Hindlimb muscle (tissue), 1 donor: ENCODE results near the gene ABLIM1. TPM values are rescaled to one million over a fixed set of nuclear protein-coding genes. Genes with fewer than 3 reads are reported as not detected.

Experiments used
- DNase-seq: peaks from one replicate; pipeline ENCODE4 v3.0.0-alpha.2; 2013
- polyA plus RNA-seq: library from polyadenylated mRNA; unstranded; fragments of 120-200 nt; gene quantifications from one replicate; pipeline ENCODE4 v1.2.1, GENCODE V29; 2013; ENCODE audit not compliant: insufficient read length

ABLIM1 gene
- polyA plus RNA-seq, 1 donor: 43.9 TPM

DNA sequence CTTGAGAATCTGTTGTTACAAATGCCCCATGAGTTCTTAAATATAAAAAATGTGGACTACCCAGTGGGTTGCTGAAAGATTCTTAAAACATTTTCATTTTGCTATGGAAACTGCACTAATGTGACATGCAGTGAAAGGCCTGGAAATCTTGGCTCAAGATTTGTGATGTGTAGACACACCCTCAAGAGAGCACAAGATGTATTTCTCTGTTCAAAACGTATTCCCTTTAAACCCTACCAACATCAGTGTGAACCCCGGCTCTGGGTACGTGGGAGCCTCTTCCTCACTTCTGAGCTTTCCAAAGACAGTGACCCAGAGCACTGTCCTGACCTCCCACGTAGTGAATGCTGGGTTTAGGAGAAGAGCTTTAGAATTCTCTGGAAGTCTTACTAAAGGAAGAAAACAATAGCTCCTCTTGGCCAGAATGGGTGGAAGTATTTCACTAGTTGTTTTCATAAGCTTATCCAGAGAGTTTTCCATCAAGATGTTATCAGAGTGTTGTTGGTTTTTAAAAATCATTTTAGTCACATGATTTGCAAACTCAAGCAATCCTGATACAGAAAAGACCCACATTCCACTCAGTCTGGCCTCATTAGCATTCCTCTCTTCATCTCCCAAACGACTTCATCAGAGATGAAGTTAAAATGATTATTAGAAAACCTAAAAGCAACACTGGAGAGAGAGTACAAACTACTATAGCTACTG, 172.2 kb downstream of the ABLIM1 start:
- DNase-seq: no peak

DNA sequence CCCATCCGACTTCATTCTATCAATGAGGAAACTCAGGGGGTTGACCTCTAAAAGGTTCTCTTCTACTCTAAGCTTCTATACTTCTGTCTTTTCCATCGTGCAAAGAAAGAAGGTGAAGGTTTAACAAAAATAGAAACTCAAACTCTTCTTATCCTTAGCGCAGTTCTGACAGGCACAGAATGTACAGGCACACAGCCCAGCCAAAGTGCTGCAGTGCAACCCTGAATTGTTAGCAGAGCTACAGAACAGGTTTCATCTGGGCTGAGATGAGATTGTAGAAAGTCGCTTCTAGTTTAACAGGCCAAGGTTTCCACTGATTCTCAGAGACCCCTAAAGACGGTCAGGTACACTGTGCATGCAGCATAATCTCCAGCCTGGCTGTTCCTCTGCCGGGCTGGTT, 174.5 kb downstream of the ABLIM1 start:
- DNase-seq: no peak

DNA sequence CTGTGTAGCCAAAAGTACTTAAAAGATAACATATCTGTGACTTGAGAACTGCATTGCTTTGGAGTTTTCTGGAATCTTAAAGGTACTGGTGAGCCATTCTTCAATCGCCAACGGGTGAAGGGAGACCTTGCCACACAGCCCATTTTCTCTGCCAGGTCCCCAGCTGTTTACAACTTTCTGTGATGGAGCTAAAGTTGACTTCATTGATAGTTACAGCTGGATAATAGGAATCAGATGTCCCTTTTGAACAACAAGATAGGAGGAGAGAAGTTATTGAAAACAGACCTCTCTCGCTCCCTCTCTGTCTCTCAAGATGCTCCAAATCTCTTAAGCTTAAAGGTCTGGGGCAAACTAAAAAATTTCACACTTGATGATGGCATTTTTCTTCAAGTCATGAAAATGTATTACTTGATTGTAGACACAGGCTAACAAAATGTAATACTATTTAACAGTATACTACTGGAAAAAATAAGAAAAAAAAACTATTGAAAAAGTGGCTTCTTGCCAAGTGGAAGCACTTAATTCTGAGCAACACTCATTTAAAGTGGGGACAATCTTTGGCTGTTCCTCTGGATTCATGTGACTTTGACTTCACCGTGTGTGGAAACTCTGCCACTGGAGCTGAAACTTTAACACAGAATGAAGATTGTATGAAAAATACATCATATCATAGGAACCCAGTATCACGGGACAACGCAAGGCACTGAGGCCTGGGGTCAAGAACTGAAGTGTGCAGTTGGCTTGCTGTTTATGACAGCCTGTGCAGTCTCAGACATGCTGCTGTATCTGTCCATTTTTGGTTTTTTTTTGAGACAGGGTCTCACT, 175.4 kb downstream of the ABLIM1 start:
- peak; percentile 43 for DNase-seq

DNA sequence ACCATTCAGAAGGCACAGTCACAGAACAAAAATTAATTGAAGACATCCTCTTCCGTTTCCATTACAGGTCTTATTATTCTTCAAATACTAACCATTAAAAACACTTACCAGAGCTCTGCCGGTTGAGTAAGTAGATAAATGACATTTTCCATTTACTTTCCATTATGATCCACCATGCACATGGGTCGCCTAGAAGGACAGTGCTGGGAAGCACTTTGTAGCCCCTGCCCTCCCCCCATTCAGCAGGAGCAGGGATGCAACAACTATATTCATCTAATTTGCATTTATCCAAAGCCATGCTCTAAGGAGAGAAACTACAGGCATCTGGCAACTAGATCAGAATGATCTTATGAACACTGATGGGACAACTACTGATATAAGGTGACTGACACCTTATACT, 177.0 kb downstream of the ABLIM1 start:
- DNase-seq: no peak

DNA sequence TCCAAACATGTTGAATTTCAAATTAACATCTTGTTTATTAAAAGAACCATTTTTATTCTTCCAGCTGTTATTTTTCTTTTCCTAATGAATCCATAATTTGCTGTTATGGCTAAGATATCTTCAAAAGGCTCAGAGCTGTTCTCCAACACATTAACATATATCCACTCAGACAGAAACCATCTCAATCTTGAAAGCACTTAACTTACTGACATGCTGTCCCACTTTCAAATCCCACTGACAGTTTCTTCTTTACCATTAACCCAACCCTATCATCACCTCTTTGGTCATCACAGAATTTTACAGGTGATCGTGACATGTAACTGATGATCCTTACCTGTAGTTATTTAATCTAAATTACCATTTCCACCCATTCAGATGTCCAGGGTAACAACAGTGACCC, 178.2 kb downstream of the ABLIM1 start:
- DNase-seq: no peak

DNA sequence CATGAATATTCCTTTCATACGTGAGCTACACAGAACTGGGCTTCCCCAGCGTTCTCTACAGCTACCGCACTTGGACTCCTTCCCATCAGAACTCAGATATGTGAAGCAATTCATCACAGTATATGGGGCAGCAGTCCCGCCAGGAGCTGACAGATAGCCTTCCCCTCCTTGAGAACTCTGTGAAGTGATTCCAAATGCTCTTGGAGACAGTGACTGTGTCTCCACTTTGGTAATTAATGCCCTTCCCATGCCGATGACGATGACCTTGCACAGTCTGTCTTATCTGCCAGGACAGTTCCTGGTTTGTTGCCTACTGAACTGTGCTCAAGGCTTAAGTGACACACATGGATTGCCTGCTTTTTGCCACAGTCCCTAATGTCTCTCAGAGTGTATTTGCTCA, 178.8 kb downstream of the ABLIM1 start:
- no peak for DNase-seq

DNA sequence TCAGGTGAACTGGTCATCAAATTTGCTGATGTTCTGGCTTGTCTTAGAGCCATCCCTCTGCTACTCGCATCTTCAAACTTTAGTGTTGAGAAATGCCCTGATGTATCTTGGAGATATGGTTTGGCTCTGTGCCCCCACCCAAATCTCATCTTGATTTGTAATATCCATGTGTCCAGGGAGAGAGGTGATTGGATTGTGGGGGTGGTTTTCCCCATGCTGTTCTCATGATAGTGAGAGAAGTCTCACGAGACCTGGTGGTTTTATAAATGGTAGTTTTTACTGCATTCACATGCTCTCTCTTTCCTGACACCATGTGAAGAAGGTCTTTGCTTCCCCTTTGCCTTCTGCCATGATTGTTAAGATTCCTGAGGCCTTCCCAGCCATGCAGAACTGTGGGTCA, 179.8 kb downstream of the ABLIM1 start:
- no peak for DNase-seq

DNA sequence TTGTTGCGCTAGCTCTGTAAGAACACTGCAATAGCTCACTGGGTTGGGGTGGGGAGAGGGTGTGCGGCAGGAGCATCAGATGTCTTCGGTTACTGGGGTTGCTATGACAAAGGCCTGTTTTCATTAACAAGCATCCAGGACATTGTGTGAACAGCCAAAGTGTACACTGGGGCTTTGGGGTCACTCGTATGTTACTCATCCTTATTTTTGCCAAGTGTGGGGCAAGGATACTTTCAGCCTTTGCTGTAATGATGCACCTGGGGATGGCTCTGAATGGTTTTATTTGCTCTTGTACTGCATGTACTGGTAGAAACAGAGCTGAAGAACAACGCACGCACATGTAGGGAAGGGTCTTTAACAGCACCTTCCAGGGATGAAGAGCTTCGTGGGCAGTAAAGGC, 180.8 kb downstream of the ABLIM1 start:
- DNase-seq: peak; percentile 76

DNA sequence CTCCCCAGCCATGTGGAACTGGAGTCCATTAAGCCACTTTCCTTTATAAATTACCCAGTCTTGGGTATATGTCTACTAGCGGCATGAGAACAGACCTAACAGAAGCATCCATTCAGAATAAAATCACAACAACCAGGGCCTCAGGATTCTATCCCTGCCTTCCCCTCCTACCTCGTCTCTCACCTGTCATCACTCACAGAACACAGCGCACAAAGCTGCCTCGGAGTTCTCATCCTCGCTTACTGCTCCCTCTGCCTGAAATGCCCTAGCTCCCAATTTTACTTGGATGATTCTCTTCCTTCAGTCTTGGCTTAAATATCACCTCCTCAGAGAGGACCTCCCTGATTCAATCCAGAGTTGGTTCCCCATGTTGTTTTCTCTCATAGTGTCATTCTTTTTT, 183.1 kb downstream of the ABLIM1 start:
- DNase-seq: no peak

DNA sequence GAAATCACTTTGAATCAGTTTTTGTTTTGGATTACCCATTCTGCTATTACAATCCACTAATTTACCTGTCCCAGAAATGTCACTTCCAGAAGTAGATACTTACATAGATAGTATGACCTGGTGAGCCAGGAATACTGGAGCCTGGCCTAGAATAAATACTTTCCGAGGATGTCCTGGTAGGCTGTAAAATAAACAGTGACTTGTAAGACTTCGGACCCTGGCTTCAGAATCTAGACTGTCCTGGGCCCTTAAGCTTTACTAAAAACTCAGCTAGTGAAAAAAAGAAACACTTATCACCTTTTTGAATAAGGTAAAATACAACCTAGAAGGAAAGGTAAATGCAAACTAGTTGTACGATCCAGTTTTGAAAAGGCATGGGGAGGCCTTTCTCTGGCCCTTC, 184.3 kb downstream of the ABLIM1 start:
- no peak for DNase-seq

DNA sequence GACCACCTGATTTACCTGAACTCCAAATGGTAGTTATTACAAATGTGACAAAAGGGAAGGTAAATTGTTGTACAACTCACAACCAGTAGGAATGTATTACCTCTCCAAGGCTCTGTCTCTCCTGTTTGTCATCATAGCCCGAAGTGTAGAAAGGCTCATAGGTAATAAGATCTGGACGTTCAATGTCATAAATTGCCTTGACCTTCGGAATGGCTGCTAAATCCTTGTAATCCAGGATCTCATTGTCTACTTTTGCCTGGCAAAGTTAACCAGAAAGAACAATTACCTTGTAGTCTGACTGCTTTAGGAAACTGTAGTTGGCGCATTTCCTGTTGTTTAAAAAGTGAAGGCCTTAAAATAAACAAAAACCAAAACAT, 185.2 kb downstream of the ABLIM1 start:
- no peak for DNase-seq

DNA sequence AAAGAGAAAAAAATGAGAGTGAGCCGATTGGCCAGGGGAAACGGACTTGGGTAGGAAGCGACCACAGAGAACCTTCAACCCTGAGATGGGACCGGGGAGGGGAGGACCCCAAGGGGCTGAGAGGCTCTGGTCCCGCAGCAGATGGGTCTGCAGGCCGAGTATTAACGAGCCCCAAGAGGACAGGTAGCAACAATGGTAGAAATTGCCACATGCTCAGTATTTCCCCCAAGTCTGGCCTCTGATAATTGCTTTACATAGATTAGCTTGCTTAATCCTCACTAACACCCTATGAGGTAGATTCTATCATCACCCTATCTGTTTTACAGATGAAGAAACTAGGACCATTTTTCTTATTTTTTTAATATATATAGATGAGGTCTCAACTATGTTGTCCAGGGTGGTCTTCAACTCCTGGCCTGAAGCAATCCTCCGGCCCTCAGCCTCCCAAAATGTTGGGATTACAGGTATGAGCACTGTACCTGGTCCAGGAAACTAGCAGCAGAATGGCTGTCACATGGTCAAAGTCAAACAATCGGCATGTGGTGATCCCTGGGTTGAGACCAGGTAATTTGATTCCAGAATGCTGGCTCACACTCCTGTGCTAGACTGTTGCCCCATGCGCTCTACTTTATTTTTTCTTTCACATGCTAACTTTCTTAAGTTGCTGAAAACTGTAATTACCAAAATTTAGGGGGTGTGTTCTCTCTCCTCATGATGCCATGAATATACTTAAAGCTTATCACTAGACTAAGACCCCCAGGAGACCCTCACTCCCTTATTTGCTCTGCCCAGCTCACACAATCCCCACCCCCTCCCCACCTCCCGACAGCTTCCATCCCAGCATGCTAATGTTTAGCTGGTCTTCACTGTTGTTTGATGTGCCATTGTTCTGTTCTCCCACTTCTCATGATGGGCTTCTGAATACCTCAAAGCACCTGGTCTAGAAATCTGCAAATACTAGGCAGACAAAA, 185.9 kb downstream of the ABLIM1 start:
- no peak for DNase-seq

DNA sequence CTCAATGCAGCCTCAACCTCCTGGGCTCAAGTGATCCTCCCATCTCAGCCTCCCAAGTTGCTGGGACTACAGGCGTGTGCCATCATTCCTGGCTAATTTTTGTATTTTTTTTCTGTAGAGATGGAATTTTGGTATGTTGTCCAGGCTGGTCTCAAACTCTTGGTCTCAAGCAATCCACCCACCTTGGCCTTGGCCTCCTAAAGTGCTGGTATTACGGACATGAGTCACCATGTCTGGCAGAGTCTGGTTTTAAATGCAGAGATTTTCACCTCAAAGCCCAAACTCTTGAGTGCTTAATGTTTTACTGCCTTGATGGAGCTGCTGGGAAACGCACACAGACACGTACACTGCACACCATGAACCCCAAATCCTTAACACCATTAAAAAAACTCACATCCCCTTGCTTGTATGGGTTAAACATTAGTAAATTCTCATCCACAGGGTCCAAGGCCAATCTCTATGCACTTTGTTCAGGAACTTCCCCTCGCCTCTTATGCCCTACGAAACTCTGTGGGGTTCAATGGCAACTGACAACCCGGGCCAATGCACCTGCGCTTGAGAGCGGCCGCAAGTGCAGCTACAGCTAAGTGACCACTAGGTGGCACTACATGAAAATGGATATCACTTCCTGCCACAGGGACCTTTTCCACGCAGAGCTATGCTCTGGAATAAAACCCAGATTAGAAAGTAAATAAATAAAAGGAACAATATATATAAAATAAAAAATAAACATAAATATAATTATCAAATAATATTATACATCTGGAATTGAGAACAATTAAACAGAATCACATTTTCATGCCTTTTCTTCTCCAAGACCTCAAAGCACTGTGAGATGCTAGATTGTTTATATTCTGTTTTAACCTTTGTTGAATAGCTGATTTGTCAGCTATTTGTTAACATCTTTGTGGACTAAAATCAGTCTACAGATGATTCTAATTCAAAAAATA, 186.8 kb downstream of the ABLIM1 start:
- peak; percentile 74 for DNase-seq

DNA sequence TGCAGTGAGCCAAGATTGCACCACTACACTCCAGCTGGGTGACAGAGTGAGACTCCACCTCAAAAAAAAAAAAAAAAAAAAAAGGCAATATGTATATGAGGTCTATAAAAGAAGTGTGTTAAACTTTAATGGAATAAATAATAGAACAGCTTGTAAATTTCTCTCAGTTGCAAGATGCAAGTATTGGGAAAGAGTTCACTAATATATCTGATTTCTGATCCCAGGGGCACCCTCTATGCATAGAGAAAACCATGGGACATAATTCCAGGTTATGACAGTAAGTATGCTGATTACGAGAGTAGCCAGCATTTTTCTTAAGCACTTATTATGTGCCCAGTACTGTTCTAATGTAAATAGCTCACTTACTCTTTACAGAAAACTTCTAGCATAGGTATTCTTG, 187.7 kb downstream of the ABLIM1 start:
- DNase-seq: no peak

DNA sequence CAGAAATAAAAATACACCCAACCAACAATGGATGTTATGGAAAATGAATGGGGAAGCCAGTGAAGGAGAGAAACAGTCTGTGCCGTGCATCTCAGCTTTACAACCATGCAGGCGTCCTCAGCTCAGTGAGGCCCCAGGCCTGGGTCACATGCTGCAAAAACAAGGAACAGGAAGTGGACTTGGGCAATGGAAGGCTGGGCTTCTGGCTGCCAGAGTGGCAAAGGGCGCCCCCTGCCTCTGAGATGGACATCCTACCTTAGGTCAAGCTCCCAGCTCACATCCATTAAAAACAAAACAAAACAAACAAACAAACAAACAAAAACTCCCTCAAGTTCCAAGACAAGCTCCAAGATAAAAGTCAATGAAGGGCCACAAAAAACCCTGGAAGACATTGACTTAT, 199.1 kb downstream of the ABLIM1 start:
- no peak for DNase-seq

DNA sequence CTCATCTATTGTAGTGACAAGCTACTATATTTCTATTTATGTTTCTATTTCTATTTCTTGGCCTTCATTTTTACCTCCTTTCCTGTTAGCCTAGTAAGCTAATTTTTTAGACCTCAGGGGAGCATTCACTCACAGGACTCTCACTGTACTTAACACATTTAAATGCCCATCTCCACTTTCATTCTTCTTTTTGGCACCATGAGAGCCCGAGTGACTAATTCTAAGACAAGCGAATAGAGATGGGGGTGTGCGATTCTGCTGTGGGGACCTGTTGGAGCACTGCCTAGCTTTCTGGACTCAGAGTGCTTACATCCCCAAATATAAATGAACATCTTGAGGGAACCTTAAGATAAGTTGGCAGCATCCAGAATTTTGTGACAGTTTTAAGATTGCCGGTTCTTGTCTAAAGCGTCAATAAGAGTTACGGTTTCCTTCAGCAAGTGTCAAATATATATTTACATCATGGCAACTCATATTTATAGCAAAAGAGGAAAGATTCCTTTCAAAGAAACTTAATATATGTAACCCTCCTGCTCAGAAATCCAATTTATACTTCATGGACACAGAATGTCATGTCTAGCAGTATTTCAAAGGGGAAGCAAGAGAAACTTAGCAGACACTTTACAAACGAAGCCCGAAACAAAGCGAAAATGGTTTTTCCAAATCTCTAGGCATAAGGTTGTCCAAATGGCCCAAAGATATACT, 199.7 kb downstream of the ABLIM1 start:
- DNase-seq: no peak

DNA sequence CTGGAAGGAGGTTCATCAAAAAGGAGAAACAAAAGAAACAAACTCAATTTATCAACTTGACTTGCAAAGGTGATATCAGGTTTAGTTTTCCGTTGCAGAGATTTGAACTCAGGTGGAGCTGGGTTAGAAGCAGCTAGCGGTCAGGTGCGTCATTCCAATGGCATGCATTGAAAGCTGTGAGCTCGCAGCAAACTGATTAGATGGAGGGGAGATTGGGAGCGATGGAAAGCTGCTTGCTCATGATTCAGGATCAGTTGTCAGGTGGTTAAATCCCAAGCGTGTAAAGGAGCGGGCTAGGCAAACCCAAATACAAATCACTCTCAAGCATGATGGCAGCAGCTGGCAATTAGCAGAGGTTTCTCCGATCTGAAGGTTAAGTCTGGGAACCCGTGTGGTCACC, 204.5 kb downstream of the ABLIM1 start:
- DNase-seq: no peak

DNA sequence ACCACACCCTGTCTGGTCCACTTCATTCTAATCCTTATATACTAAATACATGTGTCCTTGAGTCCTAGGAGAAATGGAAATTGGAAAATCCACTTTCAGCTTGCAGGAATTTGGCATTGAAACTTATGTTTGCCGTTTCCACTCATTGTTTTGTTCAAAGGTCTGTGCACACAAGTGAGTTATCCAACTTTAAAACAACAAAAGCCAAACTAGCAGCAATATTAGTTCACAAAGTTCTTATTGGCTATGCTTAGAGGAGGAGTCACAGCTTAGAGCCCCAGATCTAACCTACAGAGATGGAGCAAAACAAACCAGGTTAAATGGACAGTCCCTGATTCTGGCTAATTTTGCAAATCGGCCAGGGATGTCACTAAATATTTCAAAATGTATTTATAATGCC, 209.2 kb downstream of the ABLIM1 start:
- DNase-seq: no peak

DNA sequence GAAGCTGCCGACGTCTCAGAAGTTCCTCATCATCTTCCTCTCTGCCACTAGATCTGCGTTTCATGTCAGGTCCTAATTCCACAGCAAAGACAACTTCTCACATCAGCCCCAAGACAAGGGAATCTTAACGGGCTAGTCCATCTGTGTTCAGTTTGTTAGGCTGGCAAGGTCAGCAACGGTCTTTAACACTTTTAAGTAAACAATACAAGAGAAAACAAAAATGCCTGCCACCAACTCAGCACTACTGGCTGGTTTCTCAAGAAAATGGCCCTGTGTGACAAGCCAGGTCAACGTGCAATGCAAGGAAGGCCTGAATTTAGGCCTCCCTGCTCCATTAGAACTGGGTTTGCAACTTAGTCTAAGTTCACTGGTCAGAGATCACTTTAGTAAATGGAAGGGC, 212.7 kb downstream of the ABLIM1 start:
- no peak for DNase-seq

DNA sequence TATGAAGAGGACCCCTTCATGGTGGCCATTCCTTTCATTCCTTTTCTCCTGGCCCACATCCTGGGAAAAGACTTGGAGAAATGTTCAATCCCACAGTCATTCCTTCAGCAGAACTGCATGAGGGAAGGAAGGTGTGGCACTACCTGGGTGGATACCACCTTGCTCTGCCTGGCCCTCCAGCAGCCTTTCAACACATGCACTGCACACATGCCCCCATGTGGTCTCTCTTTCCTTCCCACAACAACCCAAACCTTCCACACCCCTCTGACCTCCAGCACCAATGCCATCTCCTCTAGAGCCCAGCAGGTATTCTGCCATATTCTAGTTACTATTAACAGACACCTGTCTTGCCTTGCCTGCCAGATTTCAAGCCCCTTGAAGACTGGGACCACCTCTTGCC, 213.3 kb downstream of the ABLIM1 start:
- DNase-seq: no peak

DNA sequence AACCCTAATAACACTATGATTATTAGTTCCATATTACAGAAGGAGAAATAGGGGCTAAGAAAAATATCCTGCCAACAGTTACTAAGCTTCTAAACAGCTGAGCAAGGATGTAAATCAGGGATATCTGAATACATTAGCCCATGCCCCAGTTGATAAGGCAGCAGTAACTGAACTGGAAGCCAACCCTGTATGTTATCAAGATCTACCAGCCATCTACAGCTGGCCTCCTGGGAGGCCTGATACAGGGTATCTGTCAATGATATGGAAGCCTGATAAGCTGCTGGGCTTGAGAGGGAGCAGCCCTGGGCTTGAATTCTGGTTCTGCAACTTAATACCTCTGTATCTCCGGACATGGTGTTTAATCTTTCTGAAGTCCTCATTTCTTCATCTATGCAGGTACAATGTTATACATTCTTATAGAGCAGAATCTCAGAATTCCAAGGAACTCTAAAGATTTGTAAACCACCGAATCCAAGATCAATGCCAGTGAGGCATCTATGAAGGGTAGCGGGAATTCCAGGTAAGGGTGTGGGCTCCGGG, 215.9 kb downstream of the ABLIM1 start:
- no peak for DNase-seq
